HG02973 (cell line): ENCODE results near the gene FCRL2.
"Not testable (repeated sequence)": the region's sequence is repeated elsewhere in the genome, so short reads cannot be mapped to it uniquely, and the experiment has no call there.

ENCODE experiments used
- ATAC-seq: cut with Tn5 transposase; IDR thresholded peaks from one replicate; pipeline ENCODE4 v1.9.1; 2021; ENCODE audit warnings: moderate library complexity; ENCODE audit not compliant: unreplicated experiment

The FCRL2 gene

GRCh38 chr1:157753611-157754010 lies 23.3 kb downstream of the FCRL2 start:
- ATAC-seq = no peak

GRCh38 chr1:157751283-157751682 lies 25.6 kb downstream of the FCRL2 start:
- ATAC-seq = no peak

- no peak for ATAC-seq
Observed at GRCh38 chr1:157748262-157748817, 28.6 kb downstream of the FCRL2 start.

GRCh38 chr1:157739229-157739901 lies 37.6 kb downstream of the FCRL2 start:
- no peak for ATAC-seq

GRCh38 chr1:157735991-157736390 lies 40.9 kb downstream of the FCRL2 start:
- ATAC-seq = not testable (repeated sequence)

DNA sequence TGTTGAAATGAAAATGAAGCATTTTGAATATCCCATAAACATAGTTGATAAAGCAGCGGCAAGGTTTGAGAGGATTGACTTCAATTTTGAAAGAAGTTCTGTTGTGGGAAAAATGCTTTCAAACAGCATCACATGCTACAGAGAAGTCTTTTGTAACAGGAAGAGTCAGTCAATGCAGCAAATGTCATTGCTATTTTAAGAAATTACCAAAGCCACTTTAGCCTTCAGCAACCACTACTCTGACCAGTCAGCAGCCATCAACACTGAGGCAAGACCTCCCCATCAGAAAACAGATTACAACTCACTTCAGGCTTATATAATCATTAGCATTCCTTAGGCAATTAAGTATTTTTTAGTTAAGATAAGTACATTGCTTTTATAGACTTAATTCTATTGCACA lies 42.6 kb downstream of the FCRL2 start:
- ATAC-seq = no peak

DNA sequence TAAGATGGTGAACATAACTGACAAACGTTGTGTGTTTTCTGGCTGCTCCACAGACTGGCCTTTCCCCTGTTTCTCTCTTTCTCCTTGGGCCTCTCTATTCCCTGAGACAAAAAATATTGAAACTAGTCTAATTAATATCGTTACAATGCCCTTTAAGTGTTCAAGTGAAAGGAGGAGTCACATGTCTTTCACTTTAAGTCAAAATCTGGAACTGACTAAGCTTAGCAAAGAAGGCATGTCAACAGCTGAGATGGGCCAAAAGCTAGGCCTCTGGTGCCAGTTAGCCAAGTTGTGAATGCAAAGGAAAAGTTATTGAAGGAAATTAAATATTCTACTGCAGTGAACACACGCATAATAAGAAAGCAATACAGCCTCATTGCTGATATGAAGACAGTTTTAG lies 44.2 kb downstream of the FCRL2 start:
- no peak for ATAC-seq

GRCh38 chr1:157725221-157725577 lies 51.7 kb downstream of the FCRL2 start:
- no peak for ATAC-seq

DNA sequence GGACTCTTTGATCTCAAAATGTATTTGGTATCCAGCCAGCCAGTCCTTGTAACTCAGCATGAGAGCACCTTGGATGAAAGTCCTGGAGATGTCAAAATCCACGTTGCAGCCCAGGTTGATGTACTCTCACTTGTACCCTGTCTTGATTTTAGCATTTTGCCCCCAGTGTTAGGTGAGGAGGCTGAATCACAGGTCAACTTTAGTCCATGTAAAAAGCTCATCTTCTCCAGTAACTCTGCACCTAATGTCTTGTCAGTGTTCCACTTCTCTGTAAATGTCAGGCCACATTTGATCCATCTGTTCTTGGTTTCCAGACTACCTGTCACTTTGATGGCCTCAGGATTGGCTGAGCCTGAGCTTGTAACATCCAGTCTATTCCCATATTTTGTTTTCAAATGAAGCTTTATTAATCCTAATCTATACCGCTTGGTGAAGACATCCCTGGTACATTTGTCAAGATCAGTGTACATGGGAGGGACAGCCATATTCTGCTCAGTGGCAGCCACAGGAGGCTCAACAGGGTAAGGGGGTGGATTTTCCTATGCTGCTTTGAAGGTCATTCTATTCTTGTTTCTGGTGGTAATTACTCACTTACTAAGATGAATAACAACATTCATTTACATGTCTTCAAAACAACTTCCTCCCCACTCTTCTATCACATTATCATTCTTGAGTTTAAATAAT lies 52.3 kb downstream of the FCRL2 start:
- ATAC-seq = no peak

GRCh38 chr1:157723157-157723556 lies 53.8 kb downstream of the FCRL2 start:
- no peak for ATAC-seq

- ATAC-seq = no peak
Observed at GRCh38 chr1:157721985-157722384, 54.9 kb downstream of the FCRL2 start.

- ATAC-seq = no peak
Observed at GRCh38 chr1:157715736-157716135, 61.2 kb downstream of the FCRL2 start.

DNA sequence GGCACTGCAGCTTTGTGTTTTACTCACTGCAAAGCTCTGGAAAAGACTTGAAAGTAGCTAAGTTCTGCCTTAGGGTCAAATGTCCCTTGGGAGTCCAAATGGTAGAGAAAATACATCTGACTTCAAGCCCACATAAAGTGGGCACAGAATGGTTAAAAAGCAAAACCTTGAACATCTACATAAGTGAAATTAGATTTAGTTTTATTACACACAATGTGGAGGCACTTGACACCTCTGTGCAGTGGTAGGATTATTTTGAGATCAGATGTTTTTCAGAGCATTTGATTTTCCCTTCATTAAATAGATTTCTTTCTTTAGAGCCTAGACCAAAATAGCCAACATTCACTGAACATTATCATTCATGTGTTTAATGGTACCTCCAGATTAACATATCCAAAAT lies 65.1 kb downstream of the FCRL2 start:
- no peak for ATAC-seq

DNA sequence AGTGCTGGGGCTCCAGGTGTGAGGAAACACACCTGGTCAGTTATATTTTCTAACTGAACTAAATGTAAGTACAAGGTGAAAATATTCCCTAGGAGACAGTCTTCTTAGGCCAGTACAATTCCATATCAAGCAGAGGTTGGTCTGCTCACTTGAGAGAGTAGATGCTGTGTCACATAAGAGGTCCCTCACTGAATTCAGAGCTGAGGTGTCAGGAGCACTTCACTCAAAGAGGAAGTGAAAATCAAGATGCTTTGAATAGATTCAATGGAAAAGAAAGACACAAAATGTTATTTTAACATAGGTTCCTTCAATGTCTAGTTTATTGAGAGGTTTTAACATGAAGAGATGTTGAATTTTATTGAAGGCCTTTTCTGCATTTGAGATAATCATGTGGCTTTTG lies 72.1 kb downstream of the FCRL2 start:
- no peak for ATAC-seq

GRCh38 chr1:157703981-157704380 lies 73.0 kb downstream of the FCRL2 start:
- ATAC-seq = no peak

DNA sequence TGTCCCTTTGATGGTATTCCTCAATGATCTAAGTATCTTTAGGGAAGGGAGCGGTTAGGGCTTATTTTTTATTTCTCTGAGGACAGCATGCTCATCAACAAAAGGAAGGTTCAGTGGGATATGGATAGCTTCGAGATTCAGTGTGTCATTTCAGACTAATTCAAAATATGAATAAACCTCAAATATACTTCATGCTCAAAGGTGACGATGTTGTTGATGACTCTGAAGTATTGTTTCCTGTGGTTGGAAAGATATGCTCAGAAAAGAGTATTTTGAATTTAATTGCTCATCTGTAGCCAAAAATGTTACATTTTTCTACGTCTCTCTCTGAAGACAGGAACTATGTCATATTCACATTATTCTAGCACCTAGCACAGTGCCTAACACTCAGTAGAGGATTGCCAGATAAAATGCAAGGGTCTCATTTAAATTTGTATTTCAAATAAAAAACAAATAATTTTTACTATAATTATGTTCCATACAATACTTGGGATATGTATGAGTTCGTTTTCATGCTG lies 74.6 kb downstream of the FCRL2 start:
- ATAC-seq = no peak

DNA sequence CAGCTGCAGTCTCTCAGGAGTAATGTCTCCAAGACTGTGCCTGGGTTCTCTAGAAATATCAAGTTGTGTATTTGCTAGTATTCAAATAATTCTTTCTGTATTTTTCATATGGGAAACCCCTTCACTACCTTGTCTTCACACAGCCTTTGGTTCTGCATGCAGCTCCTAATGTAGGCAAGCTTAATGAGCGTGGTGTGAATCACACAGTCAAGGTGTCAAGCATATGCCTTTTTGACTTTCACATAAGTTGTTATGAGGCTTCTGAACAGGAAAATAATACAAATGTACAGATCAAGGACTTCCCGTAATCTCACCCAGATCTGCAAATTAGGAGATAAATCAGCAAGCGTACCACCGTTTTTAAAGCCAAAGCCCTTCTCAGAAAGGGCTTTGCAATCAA lies 76.2 kb downstream of the FCRL2 start, which contains the start of gene FCRL3:
Gene FCRL3 (minus strand): TSS at position 38 of the 400 bp plus-strand sequence. CDS start 280 bp downstream, outside the sequence.
- ATAC-seq = no peak

- ATAC-seq = no peak
Observed at GRCh38 chr1:157700305-157700704, 76.6 kb downstream of the FCRL2 start.

DNA sequence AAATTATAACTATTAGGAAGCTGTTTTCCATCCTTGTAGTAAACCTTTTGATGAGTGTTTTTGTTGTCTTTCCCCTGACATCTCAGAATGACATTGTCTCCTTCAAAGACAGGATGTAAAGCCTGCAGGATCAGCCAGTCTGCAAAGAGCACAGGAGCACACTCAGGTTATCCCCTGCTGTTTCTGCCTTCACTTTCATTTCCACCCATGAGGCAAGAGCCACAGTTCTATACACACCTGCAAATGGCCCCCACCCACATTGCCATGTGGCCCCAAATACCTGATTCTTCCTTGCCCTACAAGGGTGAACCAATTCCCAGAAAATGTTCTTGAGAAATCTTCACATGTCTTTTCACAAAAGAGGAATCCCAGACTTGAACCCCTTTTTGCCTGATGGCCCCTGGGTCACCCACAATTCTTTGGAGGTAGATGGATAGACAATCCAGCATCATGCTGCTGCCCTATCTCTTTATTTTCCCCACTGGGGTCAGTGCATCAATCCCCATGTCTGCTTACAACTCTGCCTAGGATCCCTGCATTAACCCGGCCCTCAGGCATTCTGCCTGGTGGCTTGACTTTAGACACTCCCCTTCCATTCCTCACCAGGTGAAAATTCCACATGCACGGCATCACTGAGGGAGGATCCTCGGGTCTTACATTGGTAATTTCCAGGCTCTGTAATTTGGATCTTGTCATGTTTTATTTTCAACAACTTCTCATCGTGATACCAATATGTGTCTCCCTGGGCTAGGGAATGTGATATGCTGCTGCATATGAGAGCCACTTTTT lies 79.0 kb downstream of the FCRL2 start:
- ATAC-seq = no peak

GRCh38 chr1:157696966-157697628 lies 79.8 kb downstream of the FCRL2 start:
- no peak for ATAC-seq
